Activated CD8-positive, alpha-beta memory T cell treated with anti-CD3 and anti-CD28 coated beads, Interleukin-2, amount 50 U/mL, for 24 hours (primary cell): ENCODE results near the gene GPC6.
"Not testable (repeated sequence)": the region's sequence is repeated elsewhere in the genome, so short reads cannot be mapped to it uniquely, and the experiment has no call there.

Experiments used
- DNase-seq: peaks from one replicate; pipeline ENCODE4 v3.0.0-alpha.2; 2020; ENCODE audit errors: extremely low read depth

The GPC6 gene

GRCh38 chr13:93425411-93425810 lies 198.8 kb downstream of the GPC6 start:
- no peak for DNase-seq

- no peak for DNase-seq
Measured at GRCh38 chr13:93430381-93430780, 203.8 kb downstream of the GPC6 start.

GRCh38 chr13:93435651-93436050 lies 209.0 kb downstream of the GPC6 start:
- DNase-seq = no peak

- DNase-seq = no peak
Measured at GRCh38 chr13:93437081-93437480, 210.5 kb downstream of the GPC6 start.

GRCh38 chr13:93446238-93446637 lies 219.6 kb downstream of the GPC6 start:
- no peak for DNase-seq

GRCh38 chr13:93450191-93450621 lies 223.6 kb downstream of the GPC6 start:
- no peak for DNase-seq

GRCh38 chr13:93450761-93451160 lies 224.2 kb downstream of the GPC6 start:
- DNase-seq = no peak

- not testable (repeated sequence) for DNase-seq
Measured at GRCh38 chr13:93454676-93455235, 228.1 kb downstream of the GPC6 start.

GRCh38 chr13:93455861-93456260 lies 229.3 kb downstream of the GPC6 start:
- no peak for DNase-seq

GRCh38 chr13:93460005-93460404 lies 233.4 kb downstream of the GPC6 start:
- DNase-seq = no peak

- DNase-seq = no peak
Measured at GRCh38 chr13:93462151-93462550, 235.5 kb downstream of the GPC6 start.

GRCh38 chr13:93466502-93467036 lies 240.0 kb downstream of the GPC6 start:
- DNase-seq = no peak

- DNase-seq = no peak
Measured at GRCh38 chr13:93467175-93467574, 240.6 kb downstream of the GPC6 start.

GRCh38 chr13:93468433-93468832 lies 241.8 kb downstream of the GPC6 start:
- no peak for DNase-seq

- no peak for DNase-seq
Measured at GRCh38 chr13:93472296-93472695, 245.7 kb downstream of the GPC6 start.

- no peak for DNase-seq
Measured at GRCh38 chr13:93472814-93473296, 246.2 kb downstream of the GPC6 start.

GRCh38 chr13:93473441-93474270 lies 247.0 kb downstream of the GPC6 start:
- no peak for DNase-seq

- DNase-seq = no peak
Measured at GRCh38 chr13:93476175-93476574, 249.6 kb downstream of the GPC6 start.

- no peak for DNase-seq
Measured at GRCh38 chr13:93477238-93477637, 250.6 kb downstream of the GPC6 start.

- DNase-seq = no peak
Measured at GRCh38 chr13:93480553-93481106, 254.0 kb downstream of the GPC6 start.

- not testable (repeated sequence) for DNase-seq
Measured at GRCh38 chr13:93496117-93496516, 269.5 kb downstream of the GPC6 start.

GRCh38 chr13:93496985-93497673 lies 270.5 kb downstream of the GPC6 start:
- DNase-seq = no peak
